ENCODE measurements around the gene GPSM3. TPM values are rescaled to one million over a fixed set of nuclear protein-coding genes. Genes with fewer than 3 reads are reported as not detected.

The GPSM3 gene
- total and polyA plus RNA-seq, 2 of the 13 experiments (the other 11 are each of a cell fraction or from before 2014, with no cell fraction given), result 0.18 to 6.2 TPM

- H3K36me3 ChIP-seq (replicated peaks in 1 of 2; ENCODE audit: control insufficient read depth in 1 of 2, insufficient read depth in 2 of 2, low read length in 2 of 2), result no peaks in the 10 kb centered on the region
- H3K27me3 ChIP-seq (ENCODE audit: control insufficient read depth in 1 of 2, insufficient read depth in 2 of 2, low read length in 2 of 2), result peaks cover 13 to 56% of the 10 kb centered on the region in 2 experiments; a peak in 4 of 5 replicates
- no TSS peak for BruUV-seq (replicated peaks)
- in situ Hi-C loops (cut with HindIII; ENCODE audit: extremely low pct_ligation_motif_present, low pct_unique_long_range_greater_than_20kb) (no loop called here), intact Hi-C loops (cut with micrococcal nuclease; ENCODE audit: unreplicated experiment) (no loop called here)
- WGBS (ENCODE audit: low lambda C conversion rate), result 80% methylated on average over 4 of the region's 4 CpGs
- POLR2A ChIA-PET, result no interaction called here
- H4K20me1 ChIP-seq (ENCODE audit: insufficient read depth, low read length), result no peaks in the 10 kb centered on the region
- H2AFZ ChIP-seq (ENCODE audit: low read length), result no peak overlapping the region
- H3K9me3 ChIP-seq (ENCODE audit: low read length), result no peaks in the 10 kb centered on the region
- no peak for DNase-seq (ENCODE audit: low spot score)
- FAIRE-seq, result no peak
- TF ChIP-seq ZNF776 (CRISPR knock-in tag; IDR thresholded peaks at IDR 0.05) (no peak), NR2F1 (CRISPR knock-in tag; IDR thresholded peaks at IDR 0.05) (no peak), RBM39 (IDR thresholded peaks at IDR 0.05; ENCODE audit: low read depth, low read length, poor library complexity, severe bottlenecking) (no peak), NFIC (IDR thresholded peaks at IDR 0.05; ENCODE audit: low read length) (no peak), ELF4 (CRISPR knock-in tag; IDR thresholded peaks at IDR 0.05; ENCODE audit: borderline replicate concordance) (no peak)
- H3K27ac ChIP-seq (ENCODE audit: extremely low read length, insufficient read depth, low read length), result no peak overlapping the region
- no peak overlapping the region for H3K9ac ChIP-seq (ENCODE audit: insufficient read depth, low read depth, low read length)
- H3K4me3 ChIP-seq (replicated peaks in 1 of 3; ENCODE audit: insufficient read depth in 1 of 3, low read depth in 2 of 3, low read length in 3 of 3), result no peak overlapping the region
- no peak overlapping the region for H3K4me2 ChIP-seq (ENCODE audit: low read depth, low read length)
- H3K4me1 ChIP-seq (ENCODE audit: insufficient read depth, low read length), result peaks cover 4% of the 10 kb centered on the region
- H3K79me2 ChIP-seq (ENCODE audit: insufficient read depth, low read length), result no peaks in the 10 kb centered on the region
- CTCF ChIA-PET (ENCODE audit: low intra/inter-chr PET ratio, low total read pairs), result no interaction called here
- ATAC-seq, result no peak
Observed at GRCh38 chr6:32215617-32216016, 23.2 kb upstream of the GPSM3 start.

GRCh38 chr6:32214126-32214525 is 21.7 kb upstream of the GPSM3 start:
- no peaks in the 10 kb centered on the region for H3K79me2 ChIP-seq (ENCODE audit: insufficient read depth, low read length)
- BruUV-seq (replicated peaks), result no TSS peak
- in situ Hi-C loops (cut with HindIII; ENCODE audit: extremely low pct_ligation_motif_present, low pct_unique_long_range_greater_than_20kb) (no loop called here), intact Hi-C loops (cut with micrococcal nuclease; ENCODE audit: unreplicated experiment) (no loop called here)
- ChIA-PET CTCF (ENCODE audit: low intra/inter-chr PET ratio, low total read pairs) (no interaction called here), POLR2A (no interaction called here)
- WGBS (ENCODE audit: low lambda C conversion rate), result 16% methylated on average over 3 of the region's 3 CpGs
- H2AFZ ChIP-seq (ENCODE audit: low read length), result no peak overlapping the region
- no peak overlapping the region for H3K27ac ChIP-seq (ENCODE audit: extremely low read length, insufficient read depth, low read length)
- ATAC-seq (no peak), FAIRE-seq (no peak), DNase-seq (ENCODE audit: low spot score) (no peak)
- H3K27me3 ChIP-seq (ENCODE audit: control insufficient read depth in 1 of 2, insufficient read depth in 2 of 2, low read length in 2 of 2), result peaks cover 13 to 42% of the 10 kb centered on the region in 2 experiments; a peak in 4 of 5 replicates
- H3K4me3 ChIP-seq (replicated peaks in 1 of 3; ENCODE audit: insufficient read depth in 1 of 3, low read depth in 2 of 3, low read length in 3 of 3), result no peak overlapping the region
- no peak overlapping the region for H3K4me2 ChIP-seq (ENCODE audit: low read depth, low read length)
- H3K9ac ChIP-seq (ENCODE audit: insufficient read depth, low read depth, low read length), result no peak overlapping the region
- no peaks in the 10 kb centered on the region for H3K36me3 ChIP-seq (replicated peaks in 1 of 2; ENCODE audit: control insufficient read depth in 1 of 2, insufficient read depth in 2 of 2, low read length in 2 of 2)
- peaks cover 19% of the 10 kb centered on the region for H3K4me1 ChIP-seq (ENCODE audit: insufficient read depth, low read length)
- H3K9me3 ChIP-seq (ENCODE audit: low read length), result no peaks in the 10 kb centered on the region
- H4K20me1 ChIP-seq (ENCODE audit: insufficient read depth, low read length), result no peaks in the 10 kb centered on the region
- TF ChIP-seq BRF2 (CRISPR knock-in tag; IDR thresholded peaks at IDR 0.05) (no peak), ZNF431 (CRISPR knock-in tag; IDR thresholded peaks at IDR 0.05; ENCODE audit: borderline replicate concordance, low read depth) (no peak), MLLT10 (CRISPR knock-in tag; IDR thresholded peaks at IDR 0.05) (no peak), NBN (conservative IDR thresholded peaks at IDR 0.05) (no peak), NR2F1 (CRISPR knock-in tag; IDR thresholded peaks at IDR 0.05) (no peak), AHDC1 (CRISPR knock-in tag; IDR thresholded peaks at IDR 0.05; ENCODE audit: borderline replicate concordance) (no peak), AKAP8 (CRISPR knock-in tag; IDR thresholded peaks at IDR 0.05) (no peak), ZNF782 (CRISPR knock-in tag; IDR thresholded peaks at IDR 0.05; ENCODE audit: borderline replicate concordance) (no peak), ZFP36L2 (CRISPR knock-in tag; IDR thresholded peaks at IDR 0.05) (no peak)
